H1 (cell line): ENCODE data around the gene ZSWIM4.

Source experiments
- BCL11A ChIP-seq, 2 experiments: IDR thresholded peaks; one replicate each; pipeline ENCODE4 v1.6.1; 2011; ENCODE audit warnings: low read depth in 2 of 2, low read length in 2 of 2, mild to moderate bottlenecking in 2 of 2
- BRCA1 ChIP-seq: IDR thresholded peaks from 2 replicates; pipeline ENCODE4 v1.6.1; 2012; ENCODE audit warnings: low read depth, low read length, improper control_type of control experiment
- CHD1 ChIP-seq: IDR thresholded peaks from 2 replicates; pipeline ENCODE4 v1.6.1; 2012; ENCODE audit warnings: low read depth, low read length, improper control_type of control experiment
- EZH2 ChIP-seq: fragments of 200-600 bp; sonication (generic); IDR thresholded peaks from 2 replicates; pipeline ENCODE4 v1.7.1; 2012; ENCODE audit warnings: low read depth, mild to moderate bottlenecking, moderate library complexity, low read length, inconsistent platforms; ENCODE audit not compliant: severe bottlenecking
- GABPA ChIP-seq: IDR thresholded peaks from 2 replicates; pipeline ENCODE4 v1.6.1; 2011; ENCODE audit warnings: mild to moderate bottlenecking, low read length, moderate library complexity, borderline replicate concordance; ENCODE audit not compliant: insufficient read depth
- MAFK ChIP-seq: IDR thresholded peaks from 2 replicates; pipeline ENCODE4 v1.6.1; 2012; ENCODE audit warnings: low read depth, mild to moderate bottlenecking, improper control_type of control experiment, low read length
- PHF8 ChIP-seq: fragments of 200-600 bp; sonication (generic); conservative IDR thresholded peaks from 2 replicates; pipeline ENCODE4 v1.7.1; 2012; ENCODE audit warnings: low read depth, mild to moderate bottlenecking, inconsistent platforms, low read length, moderate library complexity
- SP1 ChIP-seq: IDR thresholded peaks from 2 replicates; pipeline ENCODE4 v1.6.1; 2011; ENCODE audit warnings: low read depth, low read length

DNA sequence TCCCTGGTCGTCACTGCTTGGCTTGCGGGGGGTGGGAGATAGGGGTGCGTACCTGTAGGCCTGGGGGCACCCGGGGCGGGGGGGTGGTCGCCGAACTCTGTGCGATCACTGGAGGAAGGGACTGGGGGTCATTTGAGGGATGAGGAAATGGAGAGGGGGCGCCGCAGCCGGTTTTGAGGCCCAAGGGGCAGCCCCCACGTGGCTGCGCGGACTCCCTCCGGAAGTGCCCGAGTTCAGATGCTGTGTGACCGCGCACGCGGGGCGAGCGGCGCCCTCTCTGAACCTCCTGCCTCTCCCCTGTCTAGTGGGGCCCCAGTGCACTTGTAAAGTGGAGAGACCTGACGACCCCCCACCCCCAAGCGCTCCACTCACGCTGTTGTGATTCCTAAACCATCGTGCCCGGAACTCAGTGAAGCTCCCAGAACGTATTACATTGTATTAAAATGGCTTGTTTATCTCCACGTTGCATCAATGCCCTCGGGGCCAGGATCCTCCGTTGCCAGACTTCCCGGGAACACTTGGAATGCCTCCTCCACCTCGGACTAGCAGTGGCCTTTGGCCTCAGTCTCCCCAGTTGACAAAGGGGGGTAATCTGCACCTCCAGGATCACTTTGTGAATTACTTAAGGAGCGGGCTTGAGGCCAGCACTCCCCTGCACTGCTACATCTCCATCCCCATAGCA lies 78.7 kb downstream of the ZSWIM4 start:
- no peak for TF ChIP-seq MAFK
- TF ChIP-seq GABPA, result no peak
- TF ChIP-seq EZH2, result peak; percentile 3
- TF ChIP-seq BRCA1, result no peak
- no peak for TF ChIP-seq SP1
- TF ChIP-seq BCL11A (IDR thresholded peaks at IDR 0.05; ENCODE audit: low read depth in 2 of 2, low read length in 2 of 2), result no peak
- TF ChIP-seq CHD1, result no peak
- no peak for TF ChIP-seq PHF8
